ENCODE measurements around the gene ZNF391.
"Not testable (repeated sequence)": the region's sequence is repeated elsewhere in the genome, so short reads cannot be mapped to it uniquely, and the experiment has no call there.

ZNF391 gene

GRCh38 chr6:27388293-27389197, at the start of gene ZNF391:
TSS of gene ZNF391 (plus strand) at chr6:27388759. CDS start at chr6:27400371, 11,612 bp downstream.
- peak; percentile 67 for DNase-seq

DNA sequence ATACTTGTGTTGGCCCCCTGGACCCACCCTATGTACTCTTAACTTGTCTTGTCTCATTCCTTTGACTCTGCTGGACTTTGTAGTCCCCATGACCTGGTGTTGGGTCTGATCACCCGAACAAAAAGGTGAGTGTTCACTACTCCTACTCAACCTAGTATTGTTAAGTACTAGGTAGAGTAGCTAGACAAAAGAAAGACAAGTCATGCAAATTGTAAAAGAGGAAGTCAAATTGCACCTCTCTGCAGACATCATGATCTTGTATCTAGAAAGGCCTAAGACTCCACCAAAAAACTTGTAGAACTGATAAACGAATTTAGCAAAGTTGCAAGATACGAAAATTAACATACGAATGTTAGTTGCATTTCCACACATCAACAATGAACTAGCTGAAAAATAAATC, 35.7 kb upstream of the ZNF391 start:
- no peak for DNase-seq

DNA sequence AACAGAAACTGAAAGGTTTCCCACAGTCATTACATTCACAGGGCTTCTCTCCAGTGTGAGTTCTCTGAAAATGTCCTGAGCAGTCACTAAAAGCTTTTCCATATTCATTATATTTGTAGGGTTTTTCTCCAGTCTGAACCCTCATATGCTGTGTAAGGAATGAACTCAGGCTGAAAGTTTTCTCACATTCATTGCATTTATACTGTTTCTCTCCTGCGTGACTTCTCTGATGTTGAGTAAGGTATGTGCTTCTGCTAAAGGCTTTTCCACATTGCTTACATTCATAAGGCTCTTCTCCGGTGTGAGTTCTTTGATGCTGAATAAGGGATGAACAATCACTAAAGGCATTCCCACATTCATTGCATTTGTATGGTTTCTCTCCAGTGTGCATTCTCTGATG, 29.8 kb upstream of the ZNF391 start:
- no peak for DNase-seq

DNA sequence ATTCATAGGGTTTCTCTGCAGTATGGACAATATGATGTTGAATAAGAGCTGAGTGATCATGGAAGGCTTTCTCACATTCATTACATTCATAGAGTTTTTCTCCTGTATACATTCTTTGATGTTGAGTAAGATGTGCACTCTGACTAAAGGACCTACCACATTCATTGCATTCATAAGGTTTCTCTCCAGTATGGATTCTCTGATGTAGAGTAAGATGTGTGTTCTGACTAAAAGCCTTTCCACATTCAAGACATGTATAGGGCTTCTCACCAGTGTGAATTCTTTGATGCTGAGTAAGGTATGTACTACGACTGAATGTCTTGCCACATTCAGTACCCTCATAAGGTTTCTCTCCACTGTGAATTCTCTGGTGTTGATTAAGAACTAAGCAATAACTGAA, 29.3 kb upstream of the ZNF391 start:
- no peak for DNase-seq

DNA sequence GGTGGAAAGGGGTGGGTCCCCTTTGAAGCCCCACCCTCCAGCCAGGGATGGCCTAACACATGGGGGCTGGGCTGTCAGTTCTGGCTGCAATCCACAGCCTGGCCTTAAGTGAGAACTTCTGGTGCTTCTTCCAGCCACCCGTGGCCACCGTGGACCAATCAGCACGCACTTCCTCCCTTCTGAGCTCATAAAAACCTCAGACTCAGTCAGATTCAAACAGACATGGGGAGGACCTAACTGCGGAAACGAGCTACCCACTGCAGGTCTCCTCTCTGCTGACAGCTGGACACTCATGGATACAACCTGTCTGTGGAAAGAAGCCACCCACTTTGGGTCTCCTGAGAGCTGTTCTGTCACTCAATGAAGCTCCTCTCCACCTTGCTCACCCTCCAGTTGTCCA, 20.4 kb upstream of the ZNF391 start:
- no peak for DNase-seq

DNA sequence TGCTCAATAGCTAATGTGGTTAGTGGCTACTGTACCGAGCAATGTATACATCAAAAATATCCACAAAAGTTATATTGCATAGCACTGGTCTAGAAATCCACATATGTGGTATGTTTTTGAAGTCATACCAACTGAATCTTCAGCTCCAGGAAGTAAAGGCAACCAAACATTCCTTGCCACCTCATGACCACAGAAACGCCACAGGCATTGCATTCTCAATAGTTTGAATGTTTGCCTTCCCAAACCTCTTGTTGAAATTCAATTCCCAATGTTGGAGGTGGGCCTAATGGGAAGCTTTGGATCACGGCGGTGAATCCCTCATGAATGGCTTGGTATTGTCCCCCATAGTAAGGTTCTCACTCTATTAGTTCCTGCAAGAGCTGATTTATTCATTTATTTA, 18.2 kb upstream of the ZNF391 start:
- no peak for DNase-seq

- peak; percentile 19 for DNase-seq
Observed at GRCh38 chr6:27374824-27375612, 13.5 kb upstream of the ZNF391 start.

GRCh38 chr6:27375613-27376079, 12.9 kb upstream of the ZNF391 start:
- DNase-seq, result no peak

DNA sequence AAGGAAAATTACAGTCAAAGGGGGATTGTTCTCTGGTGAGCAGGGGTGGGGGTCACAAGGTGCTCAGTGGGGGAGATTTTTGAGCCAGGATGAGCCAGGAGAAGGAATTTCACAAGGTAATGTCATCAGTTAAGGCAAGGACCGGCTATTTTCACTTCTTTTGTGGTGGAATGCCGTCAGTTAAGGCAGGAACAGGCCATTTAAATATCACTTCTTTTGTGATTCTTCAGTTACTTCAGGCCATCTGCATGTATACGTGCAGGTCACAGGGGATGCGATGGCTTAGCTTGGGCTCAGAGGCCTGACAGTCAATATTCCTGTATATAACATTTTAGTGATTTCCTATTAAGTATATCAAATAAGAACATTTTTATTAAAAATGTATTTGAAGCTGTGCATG, 10.2 kb upstream of the ZNF391 start:
- not testable (repeated sequence) for DNase-seq

- DNase-seq, result not testable (repeated sequence)
Observed at GRCh38 chr6:27381001-27381400, 7.6 kb upstream of the ZNF391 start.

GRCh38 chr6:27383011-27383410, 5.5 kb upstream of the ZNF391 start:
- DNase-seq, result no peak

DNA sequence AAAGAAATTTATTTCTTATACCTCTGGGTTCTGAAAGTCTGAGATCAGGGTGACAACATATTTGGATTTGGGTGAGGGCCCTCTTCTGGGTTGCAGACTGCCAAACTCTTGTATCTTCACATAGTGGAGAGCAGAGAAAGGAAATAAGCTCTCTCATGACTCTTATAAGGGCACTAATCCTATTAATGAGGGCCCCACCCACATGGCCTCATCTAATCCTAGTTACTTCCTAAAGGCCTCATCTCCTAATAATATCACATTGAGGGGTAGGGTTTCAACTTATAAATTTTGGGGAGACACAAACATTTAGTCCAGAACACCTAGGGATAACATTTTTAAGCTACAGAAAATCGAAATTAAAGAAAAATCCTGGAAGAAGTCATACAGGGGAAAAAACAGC, 5.1 kb upstream of the ZNF391 start:
- no peak for DNase-seq

DNA sequence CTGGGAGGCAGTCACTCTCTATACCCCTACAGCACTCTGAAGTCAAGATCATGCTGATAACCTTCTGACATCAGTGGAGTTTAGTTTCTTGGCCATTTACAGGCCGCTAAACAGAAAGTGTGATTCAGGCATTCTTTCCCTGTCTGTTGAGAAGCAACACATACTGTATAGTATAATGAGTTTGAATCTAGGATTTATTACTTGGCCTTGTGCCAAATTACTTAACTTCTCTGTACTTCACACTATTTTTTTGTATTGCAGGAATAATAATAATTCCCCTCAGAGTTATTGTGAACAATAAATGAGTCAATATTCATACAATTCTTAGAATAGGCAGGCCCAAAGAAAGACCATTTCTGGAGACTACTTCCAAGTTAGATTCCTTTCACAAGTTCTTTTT, 4.1 kb downstream of the ZNF391 start:
- no peak for DNase-seq

GRCh38 chr6:27394073-27394472, 5.5 kb downstream of the ZNF391 start:
- DNase-seq, result no peak

DNA sequence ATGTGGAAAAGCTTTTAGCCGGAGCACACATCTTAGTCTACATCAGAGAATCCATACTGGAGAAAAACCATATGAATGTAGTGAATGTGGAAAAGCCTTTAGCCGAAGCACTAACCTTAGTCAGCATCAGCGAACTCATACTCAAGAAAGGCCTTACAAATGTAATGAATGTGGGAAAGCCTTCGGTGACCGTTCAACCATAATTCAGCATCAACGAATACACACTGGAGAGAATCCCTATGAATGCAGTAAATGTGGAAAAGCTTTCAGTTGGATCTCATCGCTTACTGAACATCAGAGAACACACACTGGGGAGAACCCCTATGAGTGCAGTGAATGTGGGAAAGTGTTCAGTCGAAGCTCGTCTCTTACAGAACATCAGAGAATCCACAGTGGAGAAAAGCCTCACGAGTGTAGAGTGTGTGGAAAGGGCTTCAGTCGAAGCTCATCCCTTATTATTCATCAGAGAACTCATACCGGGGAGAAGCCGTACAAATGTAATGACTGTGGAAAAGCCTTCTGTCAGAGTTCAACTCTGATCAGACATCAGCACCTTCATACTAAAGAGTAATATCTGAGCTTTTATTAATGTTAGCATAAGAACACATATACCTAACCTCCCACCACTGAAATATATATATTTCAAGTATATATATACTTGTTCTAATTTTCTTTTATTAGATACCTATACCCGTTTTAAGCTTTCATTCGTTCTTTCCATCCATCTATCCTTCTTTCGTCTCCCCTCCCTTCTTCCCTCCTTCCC, 12.5 kb downstream of the ZNF391 start:
- DNase-seq, result no peak

- DNase-seq, result no peak
Observed at GRCh38 chr6:27406085-27406484, 17.5 kb downstream of the ZNF391 start.

DNA sequence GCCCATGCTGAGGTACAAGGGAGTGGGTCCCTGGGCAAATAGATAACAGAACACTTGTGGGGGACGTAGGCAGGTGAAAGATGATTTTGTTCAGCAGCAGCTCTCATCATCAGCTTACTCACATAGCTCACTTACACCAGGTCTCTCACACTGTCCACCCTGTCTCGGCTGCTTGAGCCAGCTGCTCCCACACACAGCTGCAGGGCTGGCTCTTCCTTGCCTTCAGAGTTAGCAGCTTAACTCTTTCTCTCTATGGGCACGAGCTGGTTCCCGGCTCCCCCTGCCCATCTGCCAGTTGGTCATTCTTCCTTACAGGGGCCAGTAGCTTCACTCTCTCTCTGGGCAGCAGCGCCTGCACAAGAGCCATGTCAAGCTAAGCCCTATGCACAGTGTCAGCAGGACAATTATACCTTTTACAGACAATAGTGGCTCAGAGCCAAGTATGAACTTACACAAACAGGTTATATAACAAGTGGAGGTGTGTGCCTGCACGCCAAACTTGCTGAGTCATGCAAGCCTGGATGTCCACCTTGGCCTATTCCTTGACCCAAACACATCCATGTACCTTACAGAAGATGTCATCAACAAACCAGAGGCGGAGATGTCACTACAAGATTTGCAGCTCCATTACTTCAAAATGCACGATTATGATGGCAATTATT, 18.7 kb downstream of the ZNF391 start:
- DNase-seq, result no peak

GRCh38 chr6:27414300-27414699, 25.7 kb downstream of the ZNF391 start:
- no peak for DNase-seq

GRCh38 chr6:27414996-27415395, 26.4 kb downstream of the ZNF391 start:
- no peak for DNase-seq

DNA sequence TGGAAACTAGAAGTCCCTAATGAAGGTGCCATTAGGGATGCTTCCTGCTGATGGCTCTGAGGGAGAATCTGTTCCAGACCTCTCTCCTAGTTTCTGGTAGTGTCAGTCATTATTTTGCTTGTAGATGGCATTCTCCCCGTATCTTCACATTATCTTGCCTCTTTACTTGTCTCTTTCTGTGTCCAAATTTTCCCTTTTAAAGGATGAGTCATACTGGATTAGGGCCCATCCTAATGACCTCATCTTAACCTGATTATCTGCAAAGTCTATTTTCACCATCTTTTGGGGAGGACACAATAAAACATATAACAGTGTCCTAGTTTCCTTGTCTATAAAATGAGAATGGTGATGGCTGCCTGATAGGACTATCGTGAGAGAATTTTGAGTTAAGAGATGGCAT, 27.3 kb downstream of the ZNF391 start:
- DNase-seq, result no peak

GRCh38 chr6:27419363-27419762, 30.8 kb downstream of the ZNF391 start:
- no peak for DNase-seq

DNA sequence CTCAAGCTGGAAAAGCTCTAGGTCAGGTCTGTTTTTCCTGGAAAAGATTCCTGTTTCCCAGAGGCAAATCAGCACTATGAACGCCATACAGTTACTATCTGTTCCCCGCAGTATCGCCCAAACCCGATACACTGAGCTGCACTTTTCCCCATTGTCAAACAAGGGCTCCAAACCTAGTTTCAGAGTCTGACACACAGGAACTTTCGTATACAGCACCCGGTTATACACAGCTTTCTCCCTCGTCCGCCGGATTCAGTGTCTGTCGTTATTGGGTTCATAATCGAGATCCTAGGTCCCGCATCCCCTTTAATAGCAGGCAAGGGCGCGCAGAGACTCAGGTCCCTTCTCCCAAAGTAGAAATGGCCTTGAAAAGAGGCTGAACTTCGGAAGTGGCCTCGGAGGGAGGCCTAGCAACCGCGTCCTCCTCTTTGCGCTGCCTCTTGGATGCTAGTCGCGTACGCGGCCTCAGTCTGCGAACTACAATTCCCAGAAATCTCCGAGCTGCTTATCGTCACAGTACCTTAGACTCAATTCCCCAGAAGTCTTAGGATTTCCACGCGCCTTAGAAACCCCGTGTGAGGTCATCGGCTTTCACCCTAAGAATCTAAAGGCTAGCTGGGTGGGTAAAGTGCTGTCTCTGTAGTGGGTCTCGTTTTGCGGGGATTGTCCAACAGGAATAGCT, 34.2 kb downstream of the ZNF391 start:
- DNase-seq, result no peak
